Fibroblast of lung (primary cell): ENCODE data around the gene ZNF3.

ENCODE experiments used
- CTCF ChIP-seq, 2 donors: IDR thresholded peaks in 1 of 2; conservative IDR thresholded peaks in 1 of 2; 1 replicate in 1 of 2; 2 replicates in 1 of 2; pipeline ENCODE4 v1.5.1; 2011 to 2012; ENCODE audit warnings: low read length in 2 of 2, control low read depth in 1 of 2, inconsistent platforms in 1 of 2, low read depth in 1 of 2, mild to moderate bottlenecking in 1 of 2
- EZH2 ChIP-seq: IDR thresholded peaks from 2 replicates; pipeline ENCODE4 v1.5.1; 2012; ENCODE audit warnings: low read length, control low read depth, mild to moderate bottlenecking; ENCODE audit errors: missing control alignments

DNA sequence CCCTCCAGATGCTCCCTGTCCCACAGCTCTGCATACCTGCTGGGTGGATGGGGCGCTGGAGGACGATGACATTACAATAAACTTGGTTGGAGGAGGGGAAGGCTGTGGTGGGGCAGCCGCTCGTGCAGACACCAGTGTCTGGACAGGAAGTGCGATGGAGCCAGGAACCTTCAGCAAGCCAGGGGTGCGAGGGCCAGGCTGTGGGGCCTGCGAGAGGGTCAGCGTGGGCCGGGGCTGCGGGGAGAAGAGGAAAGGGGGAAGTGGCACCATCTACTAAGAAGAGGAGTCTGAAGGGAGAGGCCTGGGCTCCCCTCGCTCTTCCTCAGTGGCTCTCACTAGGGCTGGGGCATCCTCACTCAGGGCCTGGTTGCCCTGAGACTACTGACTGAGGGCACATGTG, 26.4 kb upstream of the ZNF3 start:
- no peak for TF ChIP-seq CTCF (conservative IDR thresholded peaks at IDR 0.05 in 1 of 2, IDR thresholded peaks at IDR 0.05 in 1 of 2; ENCODE audit: low read depth in 1 of 2, low read length in 2 of 2)
- no peak for TF ChIP-seq EZH2
